ENCODE measurements around the gene CLASP1.

The CLASP1 gene

DNA sequence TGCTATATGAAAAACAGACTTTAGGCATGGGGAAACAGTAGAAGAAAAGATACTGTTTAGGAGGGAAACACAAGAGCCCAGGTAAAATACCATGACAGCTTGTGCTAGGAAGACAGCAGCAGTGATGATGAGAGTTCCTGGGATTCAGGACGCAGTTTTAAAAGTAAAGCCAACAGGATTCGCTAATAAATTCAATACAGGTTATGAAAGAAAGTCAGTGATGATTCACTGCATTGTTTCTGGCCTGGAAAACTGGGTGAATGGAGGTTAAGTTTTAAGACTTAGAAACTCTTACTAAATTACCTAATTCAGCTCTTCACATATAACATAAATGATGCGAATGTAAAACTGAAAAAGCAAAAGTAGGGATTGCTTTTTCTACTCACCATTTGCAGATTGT is 146.5 kb downstream of the CLASP1 start:
- H3K4me3 ChIP-seq (ENCODE audit: low read length) = no peak overlapping the region
- H3K9me3 ChIP-seq (ENCODE audit: control insufficient read depth, low read length) = no peaks in the 10 kb centered on the region
- no peak overlapping the region for H3K9ac ChIP-seq (ENCODE audit: low read length)
- no peaks in the 10 kb centered on the region for H3K27me3 ChIP-seq (ENCODE audit: control insufficient read depth, insufficient read depth, low read length)
- H3K4me1 ChIP-seq (ENCODE audit: control insufficient read depth, insufficient read depth, low read length) = peaks cover 4% of the 10 kb centered on the region
- H3K36me3 ChIP-seq (ENCODE audit: control insufficient read depth, insufficient read depth, low read length) = no peaks in the 10 kb centered on the region

DNA sequence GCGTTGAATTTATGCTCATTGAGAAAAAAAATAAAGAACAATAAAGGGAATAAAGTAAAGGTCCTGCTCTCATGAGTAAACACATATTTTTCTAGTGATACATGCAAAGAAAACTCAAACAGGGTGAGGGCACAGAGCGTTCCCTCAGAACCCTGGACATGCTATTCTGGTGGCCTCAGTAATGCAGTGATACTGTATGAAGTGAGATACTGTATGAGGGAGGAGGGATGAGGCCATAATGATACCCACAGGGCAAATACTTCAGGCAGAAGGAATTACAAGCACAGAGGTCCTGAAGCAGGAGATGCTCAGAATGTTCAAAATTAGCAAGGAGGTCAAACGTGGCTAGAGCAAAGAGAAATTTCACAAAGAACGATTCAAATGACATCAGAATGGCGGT is 147.0 kb downstream of the CLASP1 start:
- Histone ChIP-seq H3K9me3 (ENCODE audit: control insufficient read depth, low read length) (no peaks in the 10 kb centered on the region), H3K9ac (ENCODE audit: low read length) (no peak overlapping the region), H3K4me3 (ENCODE audit: low read length) (no peak overlapping the region), H3K4me1 (ENCODE audit: control insufficient read depth, insufficient read depth, low read length) (peaks cover 4% of the 10 kb centered on the region), H3K27me3 (ENCODE audit: control insufficient read depth, insufficient read depth, low read length) (no peaks in the 10 kb centered on the region), H3K36me3 (ENCODE audit: control insufficient read depth, insufficient read depth, low read length) (no peaks in the 10 kb centered on the region)

DNA sequence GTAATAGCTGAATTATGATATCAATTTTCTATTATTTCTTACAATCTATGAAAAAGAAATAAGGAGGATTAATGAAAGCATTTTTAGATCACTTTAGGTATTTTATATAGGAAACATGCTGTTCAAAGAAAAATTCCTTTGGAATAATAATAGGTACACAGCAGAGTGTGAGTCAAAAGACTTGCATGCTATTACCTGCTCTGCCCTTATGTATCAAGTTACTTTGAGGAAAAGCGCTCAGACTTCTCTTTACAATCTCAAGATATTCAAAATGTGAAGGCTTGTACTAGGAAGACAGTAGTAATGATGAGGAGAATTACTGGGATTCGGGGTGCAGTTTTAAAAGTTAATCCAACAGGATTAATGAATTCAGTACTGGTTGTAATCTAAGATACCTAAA is 147.7 kb downstream of the CLASP1 start:
- Histone ChIP-seq H3K27me3 (ENCODE audit: control insufficient read depth, insufficient read depth, low read length) (no peaks in the 10 kb centered on the region), H3K9ac (ENCODE audit: low read length) (no peak overlapping the region), H3K4me3 (ENCODE audit: low read length) (no peak overlapping the region), H3K36me3 (ENCODE audit: control insufficient read depth, insufficient read depth, low read length) (no peaks in the 10 kb centered on the region), H3K9me3 (ENCODE audit: control insufficient read depth, low read length) (no peaks in the 10 kb centered on the region), H3K4me1 (ENCODE audit: control insufficient read depth, insufficient read depth, low read length) (peaks cover 4% of the 10 kb centered on the region)

DNA sequence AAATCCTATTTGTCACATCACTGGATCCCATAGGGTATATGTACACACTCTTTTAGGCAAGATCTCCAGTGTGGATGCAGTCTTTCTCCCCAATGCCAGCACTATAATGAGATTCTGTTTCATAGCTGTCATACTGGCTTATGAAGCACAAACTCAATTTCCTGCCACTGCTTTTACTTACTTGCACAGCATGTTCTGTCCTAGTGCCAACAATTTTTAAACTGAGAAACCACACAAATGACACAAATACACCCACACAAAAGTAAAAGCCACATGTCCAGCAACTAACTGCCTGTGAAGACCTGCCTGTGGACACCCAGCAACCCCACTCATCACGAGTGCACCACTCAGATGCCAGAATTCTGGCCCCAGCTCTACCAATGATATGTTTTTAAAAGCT is 148.2 kb downstream of the CLASP1 start:
- Histone ChIP-seq H3K4me3 (ENCODE audit: low read length) (no peak overlapping the region), H3K4me1 (ENCODE audit: control insufficient read depth, insufficient read depth, low read length) (peaks cover 4% of the 10 kb centered on the region), H3K9ac (ENCODE audit: low read length) (no peak overlapping the region), H3K36me3 (ENCODE audit: control insufficient read depth, insufficient read depth, low read length) (no peaks in the 10 kb centered on the region), H3K27me3 (ENCODE audit: control insufficient read depth, insufficient read depth, low read length) (no peaks in the 10 kb centered on the region), H3K9me3 (ENCODE audit: control insufficient read depth, low read length) (no peaks in the 10 kb centered on the region)

GRCh38 chr2:121498731-121499130 is 150.5 kb downstream of the CLASP1 start:
- Histone ChIP-seq H3K4me3 (ENCODE audit: low read length) (no peak overlapping the region), H3K4me1 (ENCODE audit: control insufficient read depth, insufficient read depth, low read length) (no peaks in the 10 kb centered on the region), H3K9me3 (ENCODE audit: control insufficient read depth, low read length) (no peaks in the 10 kb centered on the region), H3K27me3 (ENCODE audit: control insufficient read depth, insufficient read depth, low read length) (no peaks in the 10 kb centered on the region), H3K9ac (ENCODE audit: low read length) (no peak overlapping the region), H3K36me3 (ENCODE audit: control insufficient read depth, insufficient read depth, low read length) (no peaks in the 10 kb centered on the region)

DNA sequence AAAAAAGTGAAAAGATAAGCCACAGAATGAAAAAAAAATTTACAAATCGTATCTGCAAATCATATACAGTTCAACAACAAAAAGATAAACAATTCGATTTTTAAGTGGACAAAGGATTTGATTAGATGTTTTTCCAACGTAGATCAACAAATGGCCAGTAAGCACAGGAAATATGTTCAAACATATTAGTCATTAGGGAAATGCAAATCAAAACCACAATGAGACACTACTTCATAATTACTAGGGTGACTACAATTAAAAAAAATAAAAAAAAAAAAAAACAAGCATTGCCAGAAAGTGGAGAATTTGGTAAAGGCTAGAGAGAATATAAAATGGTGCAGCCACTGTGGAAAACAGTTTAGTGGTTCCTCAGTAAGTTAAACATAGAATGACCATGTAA is 156.9 kb downstream of the CLASP1 start:
- Histone ChIP-seq H3K36me3 (ENCODE audit: control insufficient read depth, insufficient read depth, low read length) (no peaks in the 10 kb centered on the region), H3K4me1 (ENCODE audit: control insufficient read depth, insufficient read depth, low read length) (no peaks in the 10 kb centered on the region), H3K9ac (ENCODE audit: low read length) (no peak overlapping the region), H3K4me3 (ENCODE audit: low read length) (no peak overlapping the region), H3K9me3 (ENCODE audit: control insufficient read depth, low read length) (no peaks in the 10 kb centered on the region), H3K27me3 (ENCODE audit: control insufficient read depth, insufficient read depth, low read length) (no peaks in the 10 kb centered on the region)

GRCh38 chr2:121491518-121491917 is 157.7 kb downstream of the CLASP1 start:
- Histone ChIP-seq H3K4me1 (ENCODE audit: control insufficient read depth, insufficient read depth, low read length) (no peaks in the 10 kb centered on the region), H3K4me3 (ENCODE audit: low read length) (no peak overlapping the region), H3K27me3 (ENCODE audit: control insufficient read depth, insufficient read depth, low read length) (no peaks in the 10 kb centered on the region), H3K9me3 (ENCODE audit: control insufficient read depth, low read length) (no peaks in the 10 kb centered on the region), H3K36me3 (ENCODE audit: control insufficient read depth, insufficient read depth, low read length) (no peaks in the 10 kb centered on the region), H3K9ac (ENCODE audit: low read length) (no peak overlapping the region)

GRCh38 chr2:121490584-121491133 is 158.6 kb downstream of the CLASP1 start:
- no peak overlapping the region for H3K4me3 ChIP-seq (ENCODE audit: low read length)
- no peaks in the 10 kb centered on the region for H3K4me1 ChIP-seq (ENCODE audit: control insufficient read depth, insufficient read depth, low read length)
- H3K9ac ChIP-seq (ENCODE audit: low read length) = no peak overlapping the region
- H3K27me3 ChIP-seq (ENCODE audit: control insufficient read depth, insufficient read depth, low read length) = no peaks in the 10 kb centered on the region
- H3K9me3 ChIP-seq (ENCODE audit: control insufficient read depth, low read length) = no peaks in the 10 kb centered on the region
- no peaks in the 10 kb centered on the region for H3K36me3 ChIP-seq (ENCODE audit: control insufficient read depth, insufficient read depth, low read length)

- no peak overlapping the region for H3K9ac ChIP-seq (ENCODE audit: low read length)
- no peak overlapping the region for H3K4me3 ChIP-seq (ENCODE audit: low read length)
- no peaks in the 10 kb centered on the region for H3K4me1 ChIP-seq (ENCODE audit: control insufficient read depth, insufficient read depth, low read length)
- no peaks in the 10 kb centered on the region for H3K36me3 ChIP-seq (ENCODE audit: control insufficient read depth, insufficient read depth, low read length)
- H3K27me3 ChIP-seq (ENCODE audit: control insufficient read depth, insufficient read depth, low read length) = no peaks in the 10 kb centered on the region
- H3K9me3 ChIP-seq (ENCODE audit: control insufficient read depth, low read length) = no peaks in the 10 kb centered on the region
Observed at GRCh38 chr2:121489911-121490583, 159.2 kb downstream of the CLASP1 start.

- Histone ChIP-seq H3K4me1 (ENCODE audit: control insufficient read depth, insufficient read depth, low read length) (no peaks in the 10 kb centered on the region), H3K36me3 (ENCODE audit: control insufficient read depth, insufficient read depth, low read length) (no peaks in the 10 kb centered on the region), H3K27me3 (ENCODE audit: control insufficient read depth, insufficient read depth, low read length) (no peaks in the 10 kb centered on the region), H3K9ac (ENCODE audit: low read length) (no peak overlapping the region), H3K4me3 (ENCODE audit: low read length) (no peak overlapping the region), H3K9me3 (ENCODE audit: control insufficient read depth, low read length) (no peaks in the 10 kb centered on the region)
Observed at GRCh38 chr2:121489284-121489683, 160.0 kb downstream of the CLASP1 start.

DNA sequence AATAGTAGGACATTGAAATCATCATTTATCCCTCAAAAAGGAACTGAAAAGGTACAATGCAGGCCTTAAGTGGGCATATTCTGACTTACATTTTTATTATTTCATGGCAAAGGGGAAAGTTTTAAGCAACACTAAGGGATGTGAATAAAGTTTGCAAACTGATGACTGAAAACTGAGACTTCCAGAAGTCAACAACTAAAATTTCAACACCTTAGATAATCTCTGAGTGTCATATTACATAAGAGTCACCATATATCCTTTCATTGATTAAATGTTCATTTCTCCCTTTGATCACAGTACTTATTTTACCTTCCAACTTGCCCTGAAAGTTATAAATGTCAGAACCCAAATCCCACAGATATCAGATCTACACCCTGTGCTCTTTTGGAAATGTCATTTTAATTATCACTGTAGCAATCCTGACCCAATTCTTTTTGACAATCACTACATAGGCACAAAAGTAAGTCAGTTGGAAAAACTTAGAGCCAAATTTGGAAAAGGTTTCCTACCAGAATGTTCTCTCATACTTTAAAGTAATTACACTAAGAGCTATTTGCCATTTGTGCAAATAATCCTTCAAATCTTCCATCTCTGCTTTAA is 163.0 kb downstream of the CLASP1 start:
- H3K9me3 ChIP-seq (ENCODE audit: control insufficient read depth, low read length) = no peaks in the 10 kb centered on the region
- H3K27me3 ChIP-seq (ENCODE audit: control insufficient read depth, insufficient read depth, low read length) = no peaks in the 10 kb centered on the region
- no peak overlapping the region for H3K4me3 ChIP-seq (ENCODE audit: low read length)
- H3K4me1 ChIP-seq (ENCODE audit: control insufficient read depth, insufficient read depth, low read length) = no peaks in the 10 kb centered on the region
- no peak overlapping the region for H3K9ac ChIP-seq (ENCODE audit: low read length)
- H3K36me3 ChIP-seq (ENCODE audit: control insufficient read depth, insufficient read depth, low read length) = peaks cover 4% of the 10 kb centered on the region

DNA sequence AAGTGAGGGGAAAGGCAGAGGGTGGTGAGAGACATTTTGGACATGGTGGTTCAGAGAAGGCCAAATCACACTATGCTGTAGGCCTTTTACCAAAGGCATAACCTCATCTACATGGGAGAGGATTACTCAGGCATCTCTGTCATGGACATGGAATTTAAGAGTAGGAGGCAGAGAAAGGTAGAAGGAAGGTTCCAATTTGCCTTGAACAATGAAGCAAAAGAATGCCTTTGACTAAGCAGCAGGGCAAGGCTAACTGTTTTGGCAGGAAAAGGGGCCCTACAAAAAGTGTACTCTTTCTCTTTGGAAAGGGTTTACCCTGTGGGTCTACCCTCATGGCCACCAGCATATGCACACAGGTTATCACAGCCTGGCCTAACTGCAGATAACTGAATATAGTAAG is 164.2 kb downstream of the CLASP1 start:
- H3K36me3 ChIP-seq (ENCODE audit: control insufficient read depth, insufficient read depth, low read length) = peaks cover 4% of the 10 kb centered on the region
- H3K27me3 ChIP-seq (ENCODE audit: control insufficient read depth, insufficient read depth, low read length) = no peaks in the 10 kb centered on the region
- peaks cover 5% of the 10 kb centered on the region for H3K4me1 ChIP-seq (ENCODE audit: control insufficient read depth, insufficient read depth, low read length)
- no peak overlapping the region for H3K9ac ChIP-seq (ENCODE audit: low read length)
- H3K4me3 ChIP-seq (ENCODE audit: low read length) = no peak overlapping the region
- H3K9me3 ChIP-seq (ENCODE audit: control insufficient read depth, low read length) = no peaks in the 10 kb centered on the region

Data from mucosa of stomach (tissue), 1 donor.